OCI-LY1 (cell line): ENCODE data around the gene CIRBP.

Experiments used
- H2AFZ ChIP-seq: fragments of 200-600 bp; sonication (generic), shearing (Covaris generic); 2 replicates; pipeline ENCODE4 v1.6.0; 2014; ENCODE audit warnings: antibody characterized with exemption, mild to moderate bottlenecking, low read length
- H3F3A ChIP-seq: fragments of 200-600 bp; sonication (generic), shearing (Covaris generic); 2 replicates; pipeline ENCODE4 v1.6.0; 2014; ENCODE audit warnings: mild to moderate bottlenecking, antibody characterized with exemption, low read length, moderate library complexity; ENCODE audit not compliant: insufficient read depth
- H3K27ac ChIP-seq: fragments of 200-600 bp; sonication (generic); 2 replicates; pipeline ENCODE4 v1.5.1; 2014; ENCODE audit warnings: low read length, mixed run types, mild to moderate bottlenecking, low read depth; ENCODE audit not compliant: poor library complexity, severe bottlenecking
- H3K27me3 ChIP-seq: fragments of 200-600 bp; sonication (generic); 2 replicates; pipeline ENCODE4 v1.6.0; 2014; ENCODE audit warnings: antibody characterized with exemption, mild to moderate bottlenecking, low read length, moderate library complexity; ENCODE audit not compliant: insufficient read depth
- H3K36me3 ChIP-seq: fragments of 200-600 bp; sonication (generic); 2 replicates; pipeline ENCODE4 v1.6.1; 2014; ENCODE audit warnings: mild to moderate bottlenecking, antibody characterized with exemption, low read length, moderate library complexity, mixed read lengths; ENCODE audit not compliant: insufficient read depth
- H3K4me1 ChIP-seq: fragments of 200-600 bp; sonication (generic); 2 replicates; pipeline ENCODE4 v1.5.1; 2014; ENCODE audit warnings: mild to moderate bottlenecking, low read length, moderate library complexity; ENCODE audit not compliant: insufficient read depth, severe bottlenecking
- H3K4me2 ChIP-seq: fragments of 200-600 bp; sonication (generic), shearing (Covaris generic); 2 replicates; pipeline ENCODE4 v1.6.1; 2014; ENCODE audit warnings: low read length
- H3K4me3 ChIP-seq: fragments of 200-600 bp; sonication (generic); 2 replicates; pipeline ENCODE4 v1.5.1; 2014; ENCODE audit warnings: low read length, low read depth, mild to moderate bottlenecking, mixed read lengths; ENCODE audit not compliant: poor library complexity, severe bottlenecking
- H3K79me2 ChIP-seq: fragments of 200-600 bp; shearing (Covaris generic); 2 replicates; pipeline ENCODE4 v1.6.1; 2016; ENCODE audit warnings: mixed run types, low read length, mixed read lengths; ENCODE audit not compliant: insufficient read depth
- H3K9ac ChIP-seq: fragments of 200-600 bp; sonication (generic), shearing (Covaris generic); 2 replicates; pipeline ENCODE4 v1.6.1; 2014; ENCODE audit warnings: mild to moderate bottlenecking, low read length, mixed read lengths
- H3K9me2 ChIP-seq: fragments of 200-600 bp; sonication (generic), shearing (Covaris generic); 2 replicates; pipeline ENCODE4 v1.6.1; 2014; ENCODE audit warnings: low read depth, mild to moderate bottlenecking, low read length, mixed read lengths
- H3K9me3 ChIP-seq: fragments of 200-600 bp; shearing (Covaris generic); 2 replicates; pipeline ENCODE4 v1.6.1; 2014; ENCODE audit warnings: low read length, mixed read lengths
- H4K20me1 ChIP-seq: fragments of 200-600 bp; sonication (generic), shearing (Covaris generic); 2 replicates; pipeline ENCODE4 v1.6.0; 2016; ENCODE audit warnings: mild to moderate bottlenecking, low read length; ENCODE audit not compliant: insufficient read depth
- CTCF ChIP-seq: fragments of 200-600 bp; sonication (generic), shearing (Covaris generic); IDR thresholded peaks from 2 replicates; pipeline ENCODE4 v1.5.1; 2017; ENCODE audit warnings: mild to moderate bottlenecking, antibody characterized with exemption, low read length, moderate library complexity, mixed read lengths
- EZH2 ChIP-seq: fragments of 200-600 bp; sonication (generic), shearing (Covaris generic); IDR thresholded peaks from 2 replicates; pipeline ENCODE4 v1.8.0; 2017; ENCODE audit warnings: borderline replicate concordance, mixed run types, mild to moderate bottlenecking, antibody characterized with exemption, low read length, moderate library complexity, mixed read lengths

CIRBP gene

GRCh38 chr19:1266916-1267476 is 2.1 kb upstream of the CIRBP start:
- Histone ChIP-seq H3K9me2 (no peaks in the 10 kb centered on the region), H3K27me3 (no peaks in the 10 kb centered on the region), H3F3A (0 out of 2 replicates have a peak, but pooled peaks cover 5% of the 10 kb centered on the region), H3K4me3 (peak overlapping the region; percentile 93), H3K79me2 (peaks cover 16% of the 10 kb centered on the region), H2AFZ (no peak overlapping the region), H3K4me2 (peak overlapping the region; percentile 64), H3K9me3 (no peaks in the 10 kb centered on the region), H3K4me1 (peaks cover 82% of the 10 kb centered on the region), H4K20me1 (no peaks in the 10 kb centered on the region), H3K27ac (peak overlapping the region; percentile 89), H3K36me3 (peaks cover 24% of the 10 kb centered on the region), H3K9ac (peak overlapping the region; percentile 49; the same call in 1 of the 2 replicates)
- TF ChIP-seq CTCF (peak; percentile 89), EZH2 (no peak)

DNA sequence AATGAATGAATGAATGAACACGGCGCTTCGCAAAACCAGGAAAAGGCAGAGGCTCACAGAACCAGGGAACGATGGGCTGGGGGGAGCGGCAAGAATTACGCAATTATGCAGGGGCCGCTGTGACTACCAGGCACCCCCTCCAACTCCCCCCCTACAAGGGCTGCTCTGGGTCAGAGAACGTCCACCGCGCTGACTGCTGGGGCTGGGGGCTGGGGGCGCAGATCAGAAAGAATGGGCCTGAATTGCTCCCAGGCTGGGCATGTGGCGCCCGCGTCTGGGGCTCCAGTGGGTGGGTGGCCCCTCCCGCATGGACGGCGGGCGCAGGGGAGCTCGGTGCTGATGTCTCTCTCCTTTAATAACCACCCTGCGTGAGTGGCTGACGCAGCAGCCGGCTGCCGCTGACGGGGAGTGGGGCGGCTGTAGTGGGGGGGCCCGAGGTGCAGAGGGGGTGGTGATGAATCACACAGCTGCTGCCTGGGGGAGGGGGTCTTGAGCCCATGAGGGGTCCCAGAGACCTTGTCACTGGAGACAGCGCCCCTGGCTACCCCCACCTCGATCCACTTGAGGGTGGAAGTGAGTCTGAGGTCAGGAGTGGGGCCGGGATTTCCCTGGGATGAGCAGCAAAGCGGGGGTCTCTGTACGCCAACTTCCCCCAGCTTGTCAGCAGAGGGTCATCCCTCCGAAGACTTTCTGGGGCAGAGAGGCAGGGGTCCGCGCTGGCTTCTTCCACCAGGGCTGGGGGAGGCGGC is 1.5 kb upstream of the CIRBP start:
- Histone ChIP-seq H3K79me2 (peaks cover 16% of the 10 kb centered on the region), H4K20me1 (no peaks in the 10 kb centered on the region), H2AFZ (no peak overlapping the region), H3K36me3 (peaks cover 31% of the 10 kb centered on the region), H3K4me1 (peaks cover 80% of the 10 kb centered on the region), H3K27ac (peak overlapping the region; percentile 18), H3K9ac (peak overlapping the region; percentile 7; the same call in 1 of the 2 replicates), H3K27me3 (no peaks in the 10 kb centered on the region), H3K9me3 (no peaks in the 10 kb centered on the region), H3F3A (peaks cover 11% of the 10 kb centered on the region; the same call in 1 of the 2 replicates), H3K4me2 (peak overlapping the region; percentile 64), H3K9me2 (no peaks in the 10 kb centered on the region), H3K4me3 (peak overlapping the region; percentile 93)
- TF ChIP-seq CTCF (no peak), EZH2 (no peak)

GRCh38 chr19:1268226-1269064 is 687 bp upstream of the CIRBP start:
- H3K27me3 ChIP-seq: no peaks in the 10 kb centered on the region
- H3K79me2 ChIP-seq: peaks cover 16% of the 10 kb centered on the region
- H3K9ac ChIP-seq: peak overlapping the region; percentile 14; the same call in 1 of the 2 replicates
- TF ChIP-seq EZH2: no peak
- TF ChIP-seq CTCF: no peak; the same call in 1 of the 2 replicates
- peak overlapping the region; percentile 93 for H3K4me3 ChIP-seq
- H3K27ac ChIP-seq: peak overlapping the region; percentile 18
- peaks cover 16% of the 10 kb centered on the region for H3F3A ChIP-seq
- peaks cover 39% of the 10 kb centered on the region for H3K36me3 ChIP-seq
- no peak overlapping the region for H2AFZ ChIP-seq
- H3K4me2 ChIP-seq: peak overlapping the region; percentile 64
- H4K20me1 ChIP-seq: no peaks in the 10 kb centered on the region
- no peaks in the 10 kb centered on the region for H3K9me3 ChIP-seq
- H3K9me2 ChIP-seq: no peaks in the 10 kb centered on the region
- H3K4me1 ChIP-seq: peaks cover 78% of the 10 kb centered on the region
